Stimulated activated CD4-positive, alpha-beta T cell treated with anti-CD3 and anti-CD28 coated beads, Interleukin-4, amount 100 ng/mL, for 1 hour (primary cell): ENCODE measurements around the gene PRODH2.

Source experiments
- DNase-seq: peaks from one replicate; pipeline ENCODE4 v3.0.0-alpha.2; 2020

PRODH2 gene

DNA sequence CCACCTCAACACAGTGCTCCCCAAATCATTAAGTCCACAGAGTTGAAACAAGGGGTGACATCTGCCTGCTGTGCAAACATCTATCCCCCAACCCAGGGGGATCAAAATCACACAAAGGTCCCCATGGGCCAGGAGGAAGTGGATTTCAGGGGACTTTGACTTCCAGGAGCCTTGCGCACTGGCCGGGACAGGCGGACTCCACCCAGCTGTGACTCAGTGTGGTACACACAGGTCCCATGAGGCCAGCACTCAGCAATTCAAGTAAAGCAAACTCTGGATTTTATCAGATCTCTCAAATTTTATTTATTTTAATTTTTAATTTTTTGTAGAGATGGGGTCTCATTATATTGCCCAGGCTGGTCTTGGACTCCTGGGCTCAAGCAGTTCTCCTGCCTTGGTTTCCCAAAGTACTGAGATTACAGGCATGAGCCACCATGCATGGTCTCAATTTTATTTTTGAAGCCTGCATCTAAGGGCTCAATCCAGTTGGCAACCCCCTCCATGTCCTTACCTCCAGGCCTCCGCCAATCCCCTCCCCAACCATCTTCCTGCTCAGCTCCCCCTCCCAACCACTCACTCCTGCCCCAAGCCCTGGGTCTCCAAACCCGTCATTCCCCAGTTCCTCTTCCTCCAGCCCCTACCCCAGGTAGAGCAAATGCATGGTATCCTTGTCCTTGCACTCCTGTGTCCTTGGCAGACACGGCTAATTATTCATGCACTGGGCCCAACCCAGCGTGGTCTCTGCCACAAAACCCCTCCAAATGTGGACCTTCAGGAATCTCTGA lies 19.1 kb downstream of the PRODH2 start:
- no peak for DNase-seq

DNA sequence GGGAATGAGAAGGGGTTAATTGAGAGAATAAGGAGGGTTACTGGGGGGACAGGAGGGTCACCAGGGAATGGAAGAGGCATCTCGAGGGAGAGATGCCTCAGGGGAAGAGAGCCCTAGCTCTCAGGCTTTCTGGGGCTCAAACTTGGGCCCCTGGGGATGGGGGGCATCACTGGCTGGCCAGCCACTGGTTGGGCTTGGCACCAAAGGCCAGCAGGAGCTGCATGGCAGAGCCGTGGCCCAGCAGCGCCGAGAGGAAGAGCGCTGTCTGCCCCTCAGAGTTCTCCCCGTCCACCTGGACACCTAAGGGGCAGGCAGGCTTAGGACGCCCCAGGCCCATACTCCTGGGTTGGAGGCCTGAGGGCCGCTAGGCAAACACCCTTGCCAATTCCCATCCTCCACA lies 19.8 kb downstream of the PRODH2 start:
- no peak for DNase-seq

DNA sequence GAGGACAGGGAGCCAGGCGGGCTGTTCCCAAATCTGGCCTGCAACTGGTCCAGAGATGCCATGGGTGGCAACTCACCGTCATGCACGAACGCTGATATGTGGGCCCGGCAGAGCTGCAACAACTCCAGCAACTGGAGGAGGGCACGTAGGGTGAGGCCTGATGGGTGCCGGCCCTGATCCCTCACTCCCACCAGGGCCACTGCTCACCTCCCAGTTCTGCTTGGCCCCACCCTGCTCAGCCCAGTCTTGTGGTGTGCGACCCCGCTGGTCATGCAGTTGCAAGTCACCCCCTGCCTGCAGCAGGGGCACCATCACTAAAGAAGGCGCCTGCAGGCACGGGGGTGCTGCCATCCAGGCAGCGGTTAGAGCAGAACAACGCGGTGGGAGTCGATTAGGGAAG lies 20.3 kb downstream of the PRODH2 start:
- DNase-seq: no peak

DNA sequence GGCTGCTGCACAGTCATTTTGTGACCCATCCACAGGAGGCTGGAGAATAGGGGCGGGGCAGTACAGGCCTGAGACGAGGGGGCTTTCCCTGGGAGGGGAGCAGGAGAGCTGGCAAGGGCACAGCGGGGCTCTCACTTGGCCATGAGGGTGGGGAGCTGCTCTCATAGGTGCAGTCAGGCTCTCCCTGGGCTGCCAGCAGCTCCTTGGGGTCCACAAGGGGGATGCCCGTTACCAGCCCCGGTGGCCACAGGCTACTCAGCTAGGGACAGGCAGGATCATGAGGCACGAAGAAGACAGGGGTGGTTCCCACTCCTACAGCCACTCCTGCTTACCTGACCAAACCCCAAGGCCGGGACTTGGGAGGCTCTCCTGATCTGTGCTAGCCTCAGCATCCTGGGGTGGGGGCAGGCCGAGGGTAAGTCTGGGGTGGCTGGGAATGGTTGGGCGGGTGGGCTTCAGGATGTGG lies 20.8 kb downstream of the PRODH2 start:
- no peak for DNase-seq

DNA sequence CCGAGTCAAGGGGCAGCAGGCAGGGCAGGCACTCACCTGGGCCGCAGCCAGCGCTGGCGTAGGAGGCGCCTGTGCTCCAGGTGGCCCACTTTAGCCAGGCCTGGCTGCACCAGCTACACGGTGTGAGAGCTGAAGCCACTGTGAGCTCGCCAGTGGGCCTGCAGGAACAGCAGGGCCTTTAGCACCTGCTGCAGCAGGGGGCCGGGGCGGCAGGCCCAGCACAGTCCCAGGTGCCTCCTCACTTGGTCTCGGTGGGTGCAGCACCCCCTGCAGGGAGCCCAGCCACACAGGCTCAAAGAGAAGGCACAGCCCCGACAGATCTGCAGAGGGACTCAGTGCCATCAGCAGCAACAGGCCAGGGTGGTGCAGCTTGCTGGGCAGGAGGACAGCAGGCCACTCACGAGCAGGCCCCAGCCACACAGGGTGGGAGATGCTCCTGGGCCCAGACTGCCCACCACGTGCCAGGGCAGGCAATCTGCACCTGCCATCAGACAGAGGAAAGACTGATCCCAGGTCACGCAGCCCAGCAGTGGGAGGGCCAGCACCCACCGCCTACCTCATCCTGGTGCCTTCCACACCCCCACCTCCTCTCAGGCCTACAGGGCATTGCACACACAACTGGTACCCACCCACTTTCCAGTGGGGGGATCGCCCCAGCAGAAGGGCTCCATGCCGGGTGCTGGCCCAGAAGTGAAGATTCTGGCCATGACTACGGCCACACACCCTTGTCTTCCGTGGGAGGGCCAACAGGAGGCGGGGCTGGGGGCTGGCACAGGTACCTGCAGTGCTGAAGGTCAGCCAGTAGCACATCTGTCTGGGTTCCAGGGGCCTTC lies 21.4 kb downstream of the PRODH2 start:
- DNase-seq: no peak

DNA sequence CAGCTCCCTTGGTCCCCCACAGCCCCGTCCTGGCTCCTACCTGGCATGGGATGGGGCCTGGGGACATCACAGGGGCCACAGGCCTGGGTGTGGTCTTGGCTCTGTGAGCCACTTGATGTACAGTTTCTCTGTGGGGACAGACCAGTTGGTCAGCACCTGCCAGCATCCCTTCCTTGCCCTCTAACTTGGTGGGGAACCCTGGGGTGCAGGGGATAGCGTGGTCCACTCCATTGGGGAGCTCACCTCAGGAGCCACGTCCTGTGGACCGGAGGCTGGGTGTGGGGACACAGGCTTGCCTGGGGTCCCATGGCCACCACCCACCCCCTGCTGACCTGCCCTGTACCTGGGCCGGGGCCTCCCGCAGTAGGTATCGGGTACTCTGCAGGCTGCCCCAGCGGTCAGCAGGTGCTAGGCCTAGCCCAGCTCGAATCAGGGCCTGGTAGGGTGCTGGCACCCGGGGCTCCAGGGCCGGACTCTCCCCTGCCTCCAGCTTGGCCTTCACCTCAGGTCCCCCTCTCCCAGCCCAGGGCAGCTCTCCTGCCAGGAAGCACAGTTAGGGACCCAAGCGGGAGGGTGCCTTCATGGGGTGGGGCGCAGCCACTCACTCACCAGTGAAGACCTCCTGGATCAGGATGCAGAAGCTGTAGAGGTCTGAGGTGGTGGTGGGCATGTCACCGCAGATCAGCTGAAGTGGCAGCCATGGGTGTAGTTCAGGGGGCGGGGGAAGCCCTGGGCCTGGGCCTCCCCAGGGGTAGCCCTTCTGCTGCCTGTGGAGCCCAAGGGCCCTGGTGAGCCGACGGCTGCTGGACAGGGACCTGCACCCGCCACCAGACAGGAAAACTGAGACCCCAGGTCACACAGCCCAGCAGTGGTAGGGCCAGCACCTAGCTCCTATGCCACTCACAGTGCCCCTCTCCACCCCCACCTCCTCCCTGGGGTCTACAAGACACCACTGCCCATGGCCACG lies 22.4 kb downstream of the PRODH2 start:
- no peak for DNase-seq

DNA sequence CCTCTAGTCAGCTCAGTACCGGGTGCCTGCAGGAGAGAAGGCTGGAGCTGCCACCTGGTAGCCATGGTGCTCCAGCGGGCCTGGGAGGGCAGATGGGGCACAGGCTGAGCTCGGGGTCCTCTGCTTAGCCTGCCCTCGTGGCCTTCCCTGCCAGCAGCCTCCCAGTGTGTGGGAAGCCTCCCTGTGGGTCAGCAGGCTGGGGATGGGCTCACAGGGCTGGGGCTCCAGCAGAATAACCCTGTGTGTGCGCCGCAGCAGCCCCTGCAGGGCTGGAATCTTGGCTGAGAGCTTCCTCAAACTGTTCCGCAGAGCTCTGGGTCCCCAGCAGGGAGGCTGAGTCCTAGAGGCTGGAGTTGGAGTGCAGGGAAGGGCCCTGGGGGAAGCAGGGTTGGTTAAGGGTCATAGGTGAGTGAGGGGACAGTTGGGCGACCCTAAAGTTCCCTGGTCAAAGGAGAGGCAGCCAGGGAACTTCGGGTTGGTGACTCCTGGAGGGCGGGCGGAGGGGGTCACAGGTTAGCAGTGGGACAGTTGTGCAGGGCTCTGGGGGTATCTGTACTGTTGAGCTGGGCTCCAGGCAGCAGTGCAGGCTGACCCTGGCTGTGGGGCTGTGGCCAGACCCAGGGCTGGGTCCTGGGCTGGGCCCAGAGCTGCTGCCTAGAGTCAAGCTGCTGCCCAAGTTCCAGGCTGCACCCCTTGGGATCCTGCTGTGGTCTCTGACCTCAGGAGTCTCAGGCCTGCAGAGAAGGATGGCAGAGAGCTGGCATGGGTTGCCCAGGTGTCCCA lies 23.3 kb downstream of the PRODH2 start:
- DNase-seq: no peak

DNA sequence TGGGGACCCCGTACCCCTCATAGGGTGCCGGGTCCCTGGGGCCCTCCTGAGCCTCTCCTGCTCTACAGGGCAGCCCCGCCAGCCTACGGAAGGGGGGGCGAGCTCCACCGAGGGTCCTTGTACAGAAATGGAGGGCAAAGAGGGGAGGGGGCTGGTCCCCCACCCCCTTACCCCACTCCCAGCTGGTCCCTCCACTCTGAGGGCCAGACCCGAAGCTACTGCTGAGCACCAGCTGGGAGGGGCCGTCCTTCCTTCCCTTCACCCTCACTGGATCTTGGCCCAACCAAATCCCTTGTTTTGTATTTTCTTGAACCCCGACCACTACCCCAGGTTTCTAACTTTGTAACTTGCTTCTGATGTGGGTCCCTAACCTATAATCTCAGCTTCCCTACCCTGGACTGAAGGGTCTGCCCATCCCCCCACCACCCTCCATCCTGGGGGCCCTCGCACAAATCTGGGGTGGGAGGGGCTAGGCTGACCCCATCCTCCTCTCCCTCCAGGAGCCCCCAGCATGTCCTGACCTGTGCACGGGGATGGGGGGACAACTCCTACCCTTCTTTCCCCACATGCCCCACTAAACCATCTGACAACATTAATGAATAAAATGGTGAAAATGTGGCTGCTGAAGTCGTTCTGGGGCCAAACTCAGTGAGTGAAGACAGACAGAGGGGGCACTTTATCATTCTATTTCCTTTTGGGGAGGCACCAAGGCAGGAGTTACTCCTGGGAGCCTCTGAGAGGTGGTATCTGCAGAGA lies 24.3 kb downstream of the PRODH2 start:
- no peak for DNase-seq

DNA sequence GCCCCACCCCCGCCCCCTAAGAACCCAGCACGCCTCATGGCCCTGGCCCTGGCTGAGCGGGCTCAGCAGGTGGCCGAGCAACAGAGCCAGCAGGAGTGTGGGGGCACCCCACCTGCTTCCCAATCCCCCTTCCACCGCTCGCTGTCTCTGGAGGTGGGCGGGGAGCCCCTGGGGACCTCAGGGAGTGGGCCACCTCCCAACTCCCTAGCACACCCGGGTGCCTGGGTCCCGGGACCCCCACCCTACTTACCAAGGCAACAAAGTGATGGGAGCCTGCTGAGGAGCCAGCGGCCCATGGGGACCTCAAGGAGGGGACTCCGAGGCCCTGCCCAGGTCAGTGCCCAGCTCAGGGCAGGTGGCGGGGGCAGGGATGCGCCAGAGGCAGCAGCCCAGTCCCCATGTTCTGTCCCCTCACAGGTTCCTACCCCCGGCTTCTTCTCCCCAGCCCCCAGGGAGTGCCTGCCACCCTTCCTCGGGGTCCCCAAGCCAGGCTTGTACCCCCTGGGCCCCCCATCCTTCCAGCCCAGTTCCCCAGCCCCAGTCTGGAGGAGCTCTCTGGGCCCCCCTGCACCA lies 25.3 kb downstream of the PRODH2 start:
- DNase-seq: no peak

DNA sequence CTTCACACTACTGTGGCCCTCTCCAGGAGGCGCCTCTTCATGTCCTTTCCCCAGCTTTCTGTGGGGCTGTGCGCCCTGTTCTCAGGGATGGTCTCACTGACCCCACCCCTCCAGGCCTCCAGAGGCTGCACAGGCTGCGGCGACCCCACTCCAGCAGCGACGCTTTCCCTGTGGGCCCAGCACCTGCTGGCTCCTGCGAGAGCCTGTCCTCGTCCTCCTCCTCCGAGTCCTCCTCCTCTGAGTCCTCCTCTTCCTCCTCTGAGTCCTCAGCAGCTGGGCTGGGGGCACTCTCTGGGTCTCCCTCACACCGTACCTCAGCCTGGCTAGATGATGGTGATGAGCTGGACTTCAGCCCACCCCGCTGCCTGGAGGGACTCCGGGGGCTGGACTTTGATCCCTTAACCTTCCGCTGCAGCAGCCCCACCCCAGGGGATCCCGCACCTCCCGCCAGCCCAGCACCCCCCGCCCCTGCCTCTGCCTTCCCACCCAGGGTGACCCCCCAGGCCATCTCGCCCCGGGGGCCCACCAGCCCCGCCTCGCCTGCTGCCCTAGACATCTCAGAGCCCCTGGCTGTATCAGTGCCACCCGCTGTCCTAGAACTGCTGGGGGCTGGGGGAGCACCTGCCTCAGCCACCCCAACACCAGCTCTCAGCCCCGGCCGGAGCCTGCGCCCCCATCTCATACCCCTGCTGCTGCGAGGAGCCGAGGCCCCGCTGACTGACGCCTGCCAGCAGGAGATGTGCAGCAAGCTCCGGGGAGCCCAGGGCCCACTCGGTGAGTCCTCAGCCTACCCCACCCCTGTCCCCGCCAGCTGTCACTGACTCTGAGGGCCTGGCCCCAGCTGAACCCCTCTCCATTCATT lies 26.1 kb downstream of the PRODH2 start:
- no peak for DNase-seq

DNA sequence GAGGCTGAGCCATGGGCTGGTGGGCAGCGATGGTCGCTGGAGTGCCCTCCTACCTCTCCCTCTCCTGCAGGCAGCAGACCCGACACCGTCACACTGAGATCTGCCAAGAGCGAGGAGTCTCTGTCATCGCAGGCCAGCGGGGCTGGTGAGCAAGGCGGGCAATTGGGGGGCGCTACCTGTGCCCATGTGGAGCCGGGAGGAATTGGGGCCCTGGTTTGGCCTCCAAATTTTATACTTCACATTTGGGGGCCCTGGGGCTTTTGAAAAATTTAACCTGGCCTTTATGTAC lies 27.4 kb downstream of the PRODH2 start:
- DNase-seq: no peak

DNA sequence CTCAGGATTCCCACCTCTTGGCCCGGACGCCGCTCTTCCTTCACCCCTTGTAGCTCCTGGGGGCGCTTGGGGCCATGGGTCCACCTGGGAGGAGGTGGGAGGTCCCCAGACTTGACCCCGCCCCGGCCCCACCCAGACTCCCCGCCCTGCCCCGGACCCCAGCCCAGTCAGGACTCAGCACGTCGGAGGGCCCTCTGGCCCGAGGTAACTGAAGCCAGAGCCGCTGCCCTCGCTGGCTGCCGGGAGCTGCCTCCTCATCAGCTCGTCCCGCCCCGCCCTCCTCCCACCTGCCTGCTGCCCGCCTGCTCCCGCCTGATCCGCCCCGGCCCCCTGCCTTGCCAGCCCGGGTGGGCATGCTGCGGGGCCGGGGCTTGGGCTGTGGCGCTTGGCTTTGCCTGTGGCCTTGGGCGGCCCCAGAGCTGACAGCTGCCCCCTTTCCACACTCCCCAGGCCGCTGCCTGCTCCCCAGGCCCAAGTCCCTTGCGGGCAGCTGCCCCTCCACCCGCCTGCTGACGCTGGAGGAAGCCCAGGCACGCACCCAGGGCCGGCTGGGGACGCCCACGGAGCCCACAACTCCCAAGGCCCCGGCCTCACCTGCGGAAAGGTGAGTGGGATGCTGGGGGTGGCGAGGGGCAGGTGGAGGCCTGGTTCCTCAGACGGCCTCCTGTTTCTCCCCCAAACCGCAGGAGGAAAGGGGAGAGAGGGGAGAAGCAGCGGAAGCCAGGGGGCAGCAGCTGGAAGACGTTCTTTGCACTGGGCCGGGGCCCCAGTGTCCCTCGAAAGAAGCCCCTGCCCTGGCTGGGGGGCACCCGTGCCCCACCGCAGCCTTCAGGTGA lies 27.9 kb downstream of the PRODH2 start:
- no peak for DNase-seq

DNA sequence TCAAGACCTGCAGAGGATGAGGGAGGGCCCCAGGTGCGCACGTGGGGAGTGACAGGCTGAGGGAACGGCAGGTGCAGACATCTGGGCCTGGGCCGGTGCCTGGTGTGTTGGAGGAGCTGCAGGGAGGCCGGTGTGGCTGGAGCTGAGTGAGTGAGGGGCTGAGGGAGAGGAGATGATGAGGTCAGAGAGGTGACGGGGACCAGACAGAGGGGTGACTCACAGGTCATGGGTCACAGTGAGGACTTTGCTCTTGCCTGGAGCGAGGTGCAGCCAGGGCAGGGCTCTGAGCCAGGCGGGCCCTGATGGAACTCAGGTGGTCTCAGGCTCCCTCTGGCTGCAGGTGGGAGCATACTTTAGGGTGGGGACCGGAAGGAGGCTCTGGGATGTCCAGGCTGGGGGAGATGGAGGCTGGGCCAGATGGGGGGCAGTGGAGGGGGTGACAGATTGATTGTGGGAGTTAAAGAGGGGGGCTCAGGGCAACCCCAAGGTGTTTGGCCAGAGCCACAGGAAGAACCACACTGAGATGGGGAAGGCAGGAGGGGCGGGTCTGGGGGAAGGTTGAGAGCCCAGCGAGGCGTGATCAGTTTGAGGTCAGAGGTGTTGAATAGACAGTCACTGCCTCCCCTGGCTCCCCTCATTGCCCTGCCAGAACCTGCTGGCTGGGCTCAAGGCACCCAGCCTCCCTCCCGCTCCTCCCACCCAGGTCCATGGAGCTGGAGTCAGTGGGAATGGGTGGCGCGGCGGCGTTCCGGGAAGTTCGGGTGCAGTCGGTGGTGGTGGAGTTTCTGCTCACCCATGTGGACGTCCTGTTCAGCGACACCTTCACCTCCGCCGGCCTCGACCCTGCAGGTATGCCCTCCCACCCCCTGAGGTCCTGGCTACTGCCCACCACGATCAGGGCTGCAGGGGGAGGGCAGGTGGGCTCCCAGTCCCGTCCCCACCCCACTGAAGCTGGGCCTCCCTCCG lies 28.9 kb downstream of the PRODH2 start:
- no peak for DNase-seq

DNA sequence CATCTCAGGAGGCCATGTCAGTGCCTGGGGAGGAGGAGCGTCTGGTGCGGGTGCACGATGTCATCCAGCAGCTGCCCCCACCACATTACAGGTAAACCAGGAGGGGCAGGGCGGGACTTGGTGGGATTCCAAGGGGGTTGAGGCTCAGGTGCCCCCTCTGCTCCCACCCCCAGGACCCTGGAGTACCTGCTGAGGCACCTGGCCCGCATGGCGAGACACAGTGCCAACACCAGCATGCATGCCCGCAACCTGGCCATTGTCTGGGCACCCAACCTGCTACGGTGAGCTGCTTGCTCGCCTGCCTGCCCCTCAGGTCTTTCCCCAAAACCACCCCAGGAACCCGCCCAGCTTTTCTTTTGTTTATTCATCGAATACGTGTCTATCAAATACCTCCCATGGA lies 30.1 kb downstream of the PRODH2 start:
- DNase-seq: no peak

DNA sequence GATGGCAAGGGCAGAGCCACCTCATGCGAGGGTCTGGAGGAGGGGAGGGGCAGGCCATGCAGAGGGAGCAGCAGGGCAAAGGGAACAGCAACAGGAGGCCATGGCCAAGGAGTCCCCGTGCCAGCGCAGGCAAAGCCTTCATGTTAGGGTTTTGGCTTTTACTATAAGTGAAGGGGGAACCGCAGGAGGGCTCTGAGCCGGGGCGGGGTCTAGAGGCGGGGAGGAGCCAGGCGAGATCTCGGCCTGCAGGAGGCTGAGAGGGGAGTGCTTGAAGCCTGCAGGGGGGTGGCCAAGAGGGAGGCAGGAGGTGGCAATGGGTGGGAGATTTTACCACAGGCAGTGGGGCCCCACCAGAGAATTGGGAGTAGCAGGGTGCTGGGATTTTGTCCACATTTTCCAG lies 31.0 kb downstream of the PRODH2 start:
- DNase-seq: no peak

DNA sequence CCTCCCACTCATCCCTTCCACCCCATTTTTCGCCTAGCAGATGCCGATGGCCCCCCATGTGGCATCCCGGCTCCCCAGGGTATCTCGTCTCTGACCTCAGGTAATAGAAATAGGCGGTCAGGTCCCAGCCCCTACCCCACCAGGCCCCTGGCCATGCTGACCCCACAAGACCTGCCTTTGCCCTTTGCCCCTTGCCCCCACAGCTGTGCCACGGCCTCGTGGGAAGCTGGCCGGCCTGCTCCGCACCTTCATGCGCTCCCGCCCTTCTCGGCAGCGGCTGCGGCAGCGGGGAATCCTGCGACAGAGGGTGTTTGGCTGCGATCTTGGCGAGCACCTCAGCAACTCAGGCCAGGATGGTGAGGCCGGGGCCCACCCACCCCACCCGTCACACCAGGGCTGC lies 31.9 kb downstream of the PRODH2 start:
- no peak for DNase-seq

DNA sequence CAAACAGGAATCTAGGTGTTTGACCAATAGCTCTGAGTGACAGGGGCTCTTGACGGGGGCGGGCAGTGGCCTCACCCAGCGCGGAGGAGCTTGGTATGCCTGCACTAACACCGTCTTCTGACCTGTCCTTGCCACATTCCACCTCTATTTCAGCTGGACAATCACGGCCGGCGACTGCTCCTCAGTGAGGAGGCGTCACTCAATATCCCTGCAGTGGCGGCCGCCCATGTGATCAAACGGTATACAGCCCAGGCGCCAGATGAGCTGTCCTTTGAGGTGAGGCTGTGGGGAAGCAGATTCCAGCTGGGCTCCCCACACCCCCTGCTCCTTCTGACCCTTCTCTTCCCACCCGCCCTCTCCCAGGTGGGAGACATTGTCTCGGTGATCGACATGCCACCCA lies 32.6 kb downstream of the PRODH2 start:
- DNase-seq: no peak

DNA sequence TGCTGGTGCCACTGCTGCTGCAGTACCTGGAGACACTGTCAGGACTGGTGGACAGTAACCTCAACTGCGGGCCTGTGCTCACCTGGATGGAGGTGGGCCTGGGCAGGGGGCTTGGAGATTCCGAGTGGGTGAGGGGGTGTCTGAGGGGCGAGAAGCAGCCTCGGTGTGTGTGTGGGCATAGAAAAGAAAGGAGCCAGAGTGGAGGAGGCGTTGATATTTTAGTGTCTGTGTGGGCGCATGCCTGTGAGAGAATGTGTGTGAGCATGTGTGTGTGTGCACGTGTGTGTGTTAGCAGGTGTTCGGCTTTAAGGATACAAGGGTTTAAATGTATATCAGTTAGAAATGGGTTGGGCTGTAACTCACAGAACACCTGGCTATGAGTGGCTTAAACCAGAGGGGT lies 33.6 kb downstream of the PRODH2 start:
- DNase-seq: no peak
